HCT116 (cell line): ENCODE data around the gene TLK2.

ENCODE experiments used
- CEBPB ChIP-seq: IDR thresholded peaks from 2 replicates; pipeline ENCODE4 v1.6.1; 2012; ENCODE audit warnings: low read depth
- CTCF ChIP-seq, 3 experiments: fragments of 200-600 bp in 1 of 3; sonication (generic) in 1 of 3; IDR thresholded peaks in 2 of 3; conservative IDR thresholded peaks in 1 of 3; 2 replicates each; pipeline ENCODE4 v1.5.1; 2012 to 2017; ENCODE audit warnings: low read depth in 2 of 3, low read length in 2 of 3, antibody characterized with exemption in 1 of 3, borderline replicate concordance in 1 of 3, control low read depth in 1 of 3, mild to moderate bottlenecking in 1 of 3, mixed read lengths in 1 of 3, mixed run types in 1 of 3, moderate library complexity in 1 of 3; ENCODE audit not compliant: insufficient read depth in 1 of 3
- EZH2phosphoT487 ChIP-seq: fragments of 200-600 bp; IDR thresholded peaks from 2 replicates; pipeline ENCODE4 v1.6.1; 2018; ENCODE audit warnings: antibody characterized with exemption, borderline replicate concordance
- FOSL1 ChIP-seq: IDR thresholded peaks from 2 replicates; pipeline ENCODE4 v1.6.1; 2012; ENCODE audit warnings: low read depth
- POLR2A ChIP-seq: IDR thresholded peaks from 2 replicates; pipeline ENCODE4 v1.7.0; 2011; ENCODE audit warnings: borderline replicate concordance; ENCODE audit not compliant: insufficient read depth, insufficient read length; ENCODE audit errors: extremely low read depth
- POLR2AphosphoS5 ChIP-seq: IDR thresholded peaks from 2 replicates; pipeline ENCODE4 v1.6.1; 2011; ENCODE audit warnings: mild to moderate bottlenecking, low read depth, low read length, moderate library complexity
- REST ChIP-seq: IDR thresholded peaks from 2 replicates; pipeline ENCODE4 v1.6.1; 2012; ENCODE audit warnings: low read depth
- SIN3A ChIP-seq: IDR thresholded peaks from 2 replicates; pipeline ENCODE4 v1.6.1; 2012; ENCODE audit warnings: low read depth
- SRF ChIP-seq: IDR thresholded peaks from 2 replicates; pipeline ENCODE4 v1.6.1; 2012; ENCODE audit warnings: low read depth
- TCF7L2 ChIP-seq: IDR thresholded peaks from 2 replicates; pipeline ENCODE4 v1.7.0; 2011; ENCODE audit warnings: borderline replicate concordance, inconsistent platforms; ENCODE audit not compliant: insufficient read depth, insufficient read length; ENCODE audit errors: extremely low read depth
- YY1 ChIP-seq: IDR thresholded peaks from 2 replicates; pipeline ENCODE4 v1.6.1; 2011; ENCODE audit warnings: low read length, low read depth, moderate library complexity, mild to moderate bottlenecking; ENCODE audit not compliant: insufficient replicate concordance; ENCODE audit errors: extremely low read depth
- ZNF274 ChIP-seq: fragments of 200-500 bp; sonication (Bioruptor generic); IDR thresholded peaks from 2 replicates; pipeline ENCODE4 v1.6.1; 2014; ENCODE audit warnings: mild to moderate bottlenecking, low read depth, low read length, inconsistent platforms

DNA sequence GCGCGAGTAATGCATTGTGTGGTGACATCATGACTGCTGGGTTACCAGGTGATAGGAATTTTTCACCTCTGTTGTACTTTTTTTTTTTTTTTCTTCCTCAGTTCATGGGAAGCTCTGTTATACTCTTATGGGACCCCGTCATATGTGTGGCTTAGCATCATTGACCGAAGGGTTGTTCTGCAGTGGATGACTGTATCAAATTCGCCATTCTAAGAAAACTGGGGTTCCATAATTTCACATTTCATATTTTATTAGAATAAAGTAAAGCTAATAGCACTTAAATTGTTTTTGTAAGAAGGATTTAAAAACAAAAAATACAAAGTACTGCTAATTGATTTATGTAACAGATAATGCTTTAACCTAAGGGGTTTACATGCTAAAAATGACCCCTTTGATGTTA, 116.9 kb downstream of the TLK2 start:
- TF ChIP-seq REST (no peak), SIN3A (no peak), CTCF (IDR thresholded peaks at IDR 0.05 in 2 of 3, conservative IDR thresholded peaks at IDR 0.05 in 1 of 3; ENCODE audit: borderline replicate concordance in 1 of 3, insufficient read depth in 1 of 3, low read depth in 2 of 3, low read length in 2 of 3) (no peak), YY1 (no peak), TCF7L2 (no peak), POLR2A (no peak), ZNF274 (no peak), CEBPB (no peak), FOSL1 (no peak), EZH2phosphoT487 (no peak), POLR2AphosphoS5 (no peak), SRF (no peak)
